Measurements from ENCODE around the gene STMN1.

The STMN1 gene

GRCh38 chr1:25893116-25893515 lies 13.1 kb downstream of the STMN1 start:
- no peak overlapping the region for H3K4me3 ChIP-seq (ENCODE audit: low read length in 2 of 2)
- no peak overlapping the region for H3K9ac ChIP-seq (ENCODE audit: low read length in 2 of 2)
- no peak overlapping the region for H3K27ac ChIP-seq (ENCODE audit: low read length)
- H3K27me3 ChIP-seq (ENCODE audit: control insufficient read depth in 1 of 2, insufficient read depth in 2 of 2, low read length in 2 of 2), result no peaks in the 10 kb centered on the region
- no peaks in the 10 kb centered on the region for H3K36me3 ChIP-seq (ENCODE audit: control insufficient read depth in 2 of 2, insufficient read depth in 2 of 2, low read length in 2 of 2)
- peaks cover 17% of the 10 kb centered on the region for H3K4me1 ChIP-seq (ENCODE audit: control insufficient read depth, insufficient read depth, low read length)
- no peaks in the 10 kb centered on the region for H3K9me3 ChIP-seq (ENCODE audit: control insufficient read depth in 2 of 2, low read length in 2 of 2)

GRCh38 chr1:25891606-25892005 lies 14.6 kb downstream of the STMN1 start:
- H3K4me3 ChIP-seq (ENCODE audit: low read length in 2 of 2), result no peak overlapping the region
- H3K4me1 ChIP-seq (ENCODE audit: control insufficient read depth, insufficient read depth, low read length), result peaks cover 17% of the 10 kb centered on the region
- H3K9me3 ChIP-seq (ENCODE audit: control insufficient read depth in 2 of 2, low read length in 2 of 2), result no peaks in the 10 kb centered on the region
- H3K9ac ChIP-seq (ENCODE audit: low read length in 2 of 2), result no peak overlapping the region
- no peaks in the 10 kb centered on the region for H3K27me3 ChIP-seq (ENCODE audit: control insufficient read depth in 1 of 2, insufficient read depth in 2 of 2, low read length in 2 of 2)
- H3K36me3 ChIP-seq (ENCODE audit: control insufficient read depth in 2 of 2, insufficient read depth in 2 of 2, low read length in 2 of 2), result no peaks in the 10 kb centered on the region
- no peak overlapping the region for H3K27ac ChIP-seq (ENCODE audit: low read length)

- no peaks in the 10 kb centered on the region for H3K36me3 ChIP-seq (ENCODE audit: control insufficient read depth in 2 of 2, insufficient read depth in 2 of 2, low read length in 2 of 2)
- H3K27me3 ChIP-seq (ENCODE audit: control insufficient read depth in 1 of 2, insufficient read depth in 2 of 2, low read length in 2 of 2), result no peaks in the 10 kb centered on the region
- no peak overlapping the region for H3K9ac ChIP-seq (ENCODE audit: low read length in 2 of 2)
- H3K27ac ChIP-seq (ENCODE audit: low read length), result no peak overlapping the region
- H3K4me1 ChIP-seq (ENCODE audit: control insufficient read depth, insufficient read depth, low read length), result peaks cover 10% of the 10 kb centered on the region
- no peak overlapping the region for H3K4me3 ChIP-seq (ENCODE audit: low read length in 2 of 2)
- H3K9me3 ChIP-seq (ENCODE audit: control insufficient read depth in 2 of 2, low read length in 2 of 2), result no peaks in the 10 kb centered on the region
These were observed 15.8 kb downstream of the STMN1 start for GRCh38 chr1:25890239-25891034.

DNA sequence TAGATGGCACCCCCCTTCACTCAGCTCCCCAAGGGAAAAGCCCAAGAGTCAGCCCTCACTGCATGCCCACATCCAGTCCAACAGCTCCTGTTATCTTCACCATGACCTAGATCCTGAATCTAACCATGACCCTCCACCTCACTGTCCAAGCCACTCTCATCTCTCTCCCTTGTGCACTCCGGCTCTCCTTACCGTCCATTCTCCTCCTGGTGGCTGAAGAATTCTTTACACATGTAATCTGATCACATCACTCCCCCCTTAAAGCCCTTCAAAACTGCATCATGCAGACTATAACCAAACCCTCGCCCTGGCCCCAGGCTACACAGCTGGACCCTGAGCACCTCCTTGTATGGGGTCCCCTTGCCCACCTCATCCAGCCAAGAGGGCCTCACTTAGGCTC lies 16.7 kb downstream of the STMN1 start:
- no peak overlapping the region for H3K27ac ChIP-seq (ENCODE audit: low read length)
- peaks cover 10% of the 10 kb centered on the region for H3K4me1 ChIP-seq (ENCODE audit: control insufficient read depth, insufficient read depth, low read length)

DNA sequence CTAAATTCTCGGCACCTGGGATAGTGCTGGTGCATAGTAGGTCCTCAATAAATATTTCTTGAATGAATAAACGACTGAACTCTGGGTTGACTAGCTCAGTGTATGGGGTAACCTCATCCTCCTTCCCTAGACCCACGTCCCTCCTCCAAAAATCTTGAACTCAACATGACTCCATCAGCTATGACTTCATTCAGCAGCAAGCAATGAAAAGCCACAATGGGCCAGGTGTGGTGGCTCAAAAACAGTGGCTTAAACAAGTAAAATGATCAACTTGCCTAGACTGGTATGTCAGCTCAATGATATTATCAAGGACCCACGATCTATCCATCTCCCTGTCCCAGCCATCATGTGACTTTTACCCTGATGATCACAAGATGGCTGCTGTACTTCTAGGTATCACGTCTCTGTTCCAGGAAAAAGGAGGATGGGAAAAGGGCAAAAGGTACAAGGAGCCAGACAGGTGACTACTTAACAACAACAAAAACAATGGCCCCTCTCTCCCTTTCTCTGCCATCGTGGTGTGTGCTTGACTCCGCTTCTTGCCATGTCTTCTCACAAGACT lies 17.7 kb downstream of the STMN1 start:
- Histone ChIP-seq H3K4me3 (ENCODE audit: low read length in 2 of 2) (no peak overlapping the region), H3K27me3 (ENCODE audit: control insufficient read depth in 1 of 2, insufficient read depth in 2 of 2, low read length in 2 of 2) (no peaks in the 10 kb centered on the region), H3K9me3 (ENCODE audit: control insufficient read depth in 2 of 2, low read length in 2 of 2) (no peaks in the 10 kb centered on the region), H3K27ac (ENCODE audit: low read length) (no peak overlapping the region), H3K4me1 (ENCODE audit: control insufficient read depth, insufficient read depth, low read length) (peaks cover 10% of the 10 kb centered on the region), H3K9ac (ENCODE audit: low read length in 2 of 2) (no peak overlapping the region), H3K36me3 (ENCODE audit: control insufficient read depth in 2 of 2, insufficient read depth in 2 of 2, low read length in 2 of 2) (no peaks in the 10 kb centered on the region)

More for the DNA sequence above, 16.7 kb downstream of the STMN1 start:
- Histone ChIP-seq H3K9ac (ENCODE audit: low read length in 2 of 2) (no peak overlapping the region), H3K27me3 (ENCODE audit: control insufficient read depth in 1 of 2, insufficient read depth in 2 of 2, low read length in 2 of 2) (no peaks in the 10 kb centered on the region), H3K4me3 (ENCODE audit: low read length in 2 of 2) (no peak overlapping the region), H3K36me3 (ENCODE audit: control insufficient read depth in 2 of 2, insufficient read depth in 2 of 2, low read length in 2 of 2) (no peaks in the 10 kb centered on the region), H3K9me3 (ENCODE audit: control insufficient read depth in 2 of 2, low read length in 2 of 2) (no peaks in the 10 kb centered on the region)

DNA sequence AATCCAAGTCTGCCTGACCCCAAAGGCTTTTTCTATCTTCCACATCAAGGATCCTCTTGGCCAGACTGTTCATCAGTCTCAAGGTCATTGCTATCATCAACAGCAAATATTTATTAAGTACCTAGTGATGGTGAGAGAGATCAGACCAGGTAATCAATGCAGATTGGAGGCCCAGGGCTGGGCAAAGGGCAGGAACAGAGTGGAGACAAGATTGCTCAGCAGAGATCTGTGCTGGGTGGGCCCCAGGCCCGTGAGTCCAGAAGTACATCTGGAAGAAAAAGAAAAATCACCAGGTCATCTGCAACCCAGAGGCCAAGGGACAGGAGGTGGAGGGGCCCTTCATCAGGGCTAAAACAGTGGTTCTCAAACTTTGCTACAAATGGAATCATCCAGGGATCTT lies 20.6 kb downstream of the STMN1 start:
- no peak overlapping the region for H3K27ac ChIP-seq (ENCODE audit: low read length)
- H3K36me3 ChIP-seq (ENCODE audit: control insufficient read depth in 2 of 2, insufficient read depth in 2 of 2, low read length in 2 of 2), result no peaks in the 10 kb centered on the region

DNA sequence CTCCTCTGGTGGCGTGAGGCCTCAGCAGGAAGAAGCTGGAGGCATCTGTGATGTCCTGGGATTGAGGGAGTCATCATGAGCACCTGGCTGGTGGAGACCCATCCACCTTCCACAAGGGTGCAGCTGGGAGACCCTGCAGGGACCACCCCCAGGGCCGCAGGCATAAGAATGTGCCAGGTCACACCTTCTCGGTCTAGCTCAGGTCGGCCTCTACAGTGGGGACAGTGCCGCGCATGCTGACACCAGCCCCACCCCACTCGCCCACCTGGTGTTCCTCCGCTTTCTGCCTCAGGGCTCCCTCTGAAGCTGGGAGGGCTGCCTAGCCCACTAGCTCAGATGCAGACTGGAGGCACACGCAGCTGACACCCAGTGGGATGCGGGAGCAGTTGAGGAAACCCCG lies 25.0 kb downstream of the STMN1 start:
- no peaks in the 10 kb centered on the region for H3K9me3 ChIP-seq (ENCODE audit: control insufficient read depth in 2 of 2, low read length in 2 of 2)
- no peak overlapping the region for H3K27ac ChIP-seq (ENCODE audit: low read length)
- H3K4me3 ChIP-seq (ENCODE audit: low read length in 2 of 2), result no peak overlapping the region
- no peaks in the 10 kb centered on the region for H3K36me3 ChIP-seq (ENCODE audit: control insufficient read depth in 2 of 2, insufficient read depth in 2 of 2, low read length in 2 of 2)
- no peak overlapping the region for H3K9ac ChIP-seq (ENCODE audit: low read length in 2 of 2)
- H3K4me1 ChIP-seq (ENCODE audit: control insufficient read depth, insufficient read depth, low read length), result peaks cover under 1% of the 10 kb centered on the region
- no peaks in the 10 kb centered on the region for H3K27me3 ChIP-seq (ENCODE audit: control insufficient read depth in 1 of 2, insufficient read depth in 2 of 2, low read length in 2 of 2)

More for the DNA sequence above, 20.6 kb downstream of the STMN1 start:
- H3K9ac ChIP-seq (ENCODE audit: low read length in 2 of 2), result no peak overlapping the region
- no peaks in the 10 kb centered on the region for H3K27me3 ChIP-seq (ENCODE audit: control insufficient read depth in 1 of 2, insufficient read depth in 2 of 2, low read length in 2 of 2)
- no peak overlapping the region for H3K4me3 ChIP-seq (ENCODE audit: low read length in 2 of 2)
- no peaks in the 10 kb centered on the region for H3K9me3 ChIP-seq (ENCODE audit: control insufficient read depth in 2 of 2, low read length in 2 of 2)
- no peaks in the 10 kb centered on the region for H3K4me1 ChIP-seq (ENCODE audit: control insufficient read depth, insufficient read depth, low read length)

GRCh38 chr1:25880518-25880917 lies 25.7 kb downstream of the STMN1 start:
- H3K36me3 ChIP-seq (ENCODE audit: control insufficient read depth in 2 of 2, insufficient read depth in 2 of 2, low read length in 2 of 2), result no peaks in the 10 kb centered on the region
- H3K9ac ChIP-seq (ENCODE audit: low read length in 2 of 2), result no peak overlapping the region
- H3K9me3 ChIP-seq (ENCODE audit: control insufficient read depth in 2 of 2, low read length in 2 of 2), result no peaks in the 10 kb centered on the region
- no peak overlapping the region for H3K4me3 ChIP-seq (ENCODE audit: low read length in 2 of 2)
- H3K4me1 ChIP-seq (ENCODE audit: control insufficient read depth, insufficient read depth, low read length), result peaks cover 5% of the 10 kb centered on the region
- H3K27me3 ChIP-seq (ENCODE audit: control insufficient read depth in 1 of 2, insufficient read depth in 2 of 2, low read length in 2 of 2), result no peaks in the 10 kb centered on the region
- H3K27ac ChIP-seq (ENCODE audit: low read length), result no peak overlapping the region

GRCh38 chr1:25879675-25880074 lies 26.5 kb downstream of the STMN1 start:
- no peak overlapping the region for H3K4me3 ChIP-seq (ENCODE audit: low read length in 2 of 2)
- H3K9me3 ChIP-seq (ENCODE audit: control insufficient read depth in 2 of 2, low read length in 2 of 2), result no peaks in the 10 kb centered on the region
- H3K27me3 ChIP-seq (ENCODE audit: control insufficient read depth in 1 of 2, insufficient read depth in 2 of 2, low read length in 2 of 2), result no peaks in the 10 kb centered on the region
- no peak overlapping the region for H3K27ac ChIP-seq (ENCODE audit: low read length)
- H3K36me3 ChIP-seq (ENCODE audit: control insufficient read depth in 2 of 2, insufficient read depth in 2 of 2, low read length in 2 of 2), result no peaks in the 10 kb centered on the region
- peaks cover 10% of the 10 kb centered on the region for H3K4me1 ChIP-seq (ENCODE audit: control insufficient read depth, insufficient read depth, low read length)
- no peak overlapping the region for H3K9ac ChIP-seq (ENCODE audit: low read length in 2 of 2)

GRCh38 chr1:25878690-25879089 lies 27.5 kb downstream of the STMN1 start:
- H3K4me1 ChIP-seq (ENCODE audit: control insufficient read depth, insufficient read depth, low read length), result peaks cover 17% of the 10 kb centered on the region
- no peaks in the 10 kb centered on the region for H3K36me3 ChIP-seq (ENCODE audit: control insufficient read depth in 2 of 2, insufficient read depth in 2 of 2, low read length in 2 of 2)
- no peak overlapping the region for H3K4me3 ChIP-seq (ENCODE audit: low read length in 2 of 2)
- H3K27me3 ChIP-seq (ENCODE audit: control insufficient read depth in 1 of 2, insufficient read depth in 2 of 2, low read length in 2 of 2), result no peaks in the 10 kb centered on the region
- H3K27ac ChIP-seq (ENCODE audit: low read length), result no peak overlapping the region
- no peak overlapping the region for H3K9ac ChIP-seq (ENCODE audit: low read length in 2 of 2)
- no peaks in the 10 kb centered on the region for H3K9me3 ChIP-seq (ENCODE audit: control insufficient read depth in 2 of 2, low read length in 2 of 2)

GRCh38 chr1:25877155-25877554 lies 29.1 kb downstream of the STMN1 start:
- H3K4me1 ChIP-seq (ENCODE audit: control insufficient read depth, insufficient read depth, low read length), result peaks cover 20% of the 10 kb centered on the region

More at GRCh38 chr1:25877155-25877554, 29.1 kb downstream of the STMN1 start:
- Histone ChIP-seq H3K9ac (ENCODE audit: low read length in 2 of 2) (no peak overlapping the region), H3K36me3 (ENCODE audit: control insufficient read depth in 2 of 2, insufficient read depth in 2 of 2, low read length in 2 of 2) (no peaks in the 10 kb centered on the region), H3K27me3 (ENCODE audit: control insufficient read depth in 1 of 2, insufficient read depth in 2 of 2, low read length in 2 of 2) (no peaks in the 10 kb centered on the region), H3K4me3 (ENCODE audit: low read length in 2 of 2) (no peak overlapping the region), H3K27ac (ENCODE audit: low read length) (no peak overlapping the region), H3K9me3 (ENCODE audit: control insufficient read depth in 2 of 2, low read length in 2 of 2) (no peaks in the 10 kb centered on the region)
